A549 (cell line): ENCODE measurements around the gene PNMA8B. TPM values are rescaled to one million over a fixed set of nuclear protein-coding genes. Genes with fewer than 3 reads are reported as not detected.

ENCODE experiments used
- ATAC-seq, 2 experiments: fragments of 200-7000 bp in 1 of 2; fragments of >200 bp in 1 of 2; cut with Nextera tagmentation in 1 of 2; cut with Tn5 transposase in 1 of 2; 3 replicates each; pipeline versions ENCODE4 v1.8.0 to v1.9.1; 2018 to 2020; ENCODE audit warnings: mild to moderate bottlenecking in 1 of 2, moderate library complexity in 1 of 2
- CTCF ChIA-PET: fragments of 300-600 bp; sonication (Branson Sonifier 250); formaldehyde crosslinking; extraction: SDS; loops from one replicate; lab custom pipeline; 2021; ENCODE audit warnings: antibody characterized with exemption, inconsistent platforms; lab: Yijun Ruan, JAX
- POLR2A ChIA-PET: fragments of 350-600 bp; formaldehyde crosslinking; extraction: SDS; loops from one replicate; lab custom pipeline; 2021; ENCODE audit warnings: antibody characterized with exemption, inconsistent platforms; lab: Yijun Ruan, JAX
- DNase-seq, 2 experiments: peaks; one replicate each; pipeline versions ENCODE4 v3.0.0 to v3.0.0-alpha.2; 2011 to 2016; ENCODE audit warnings: low read depth in 1 of 2, low spot score in 1 of 2
- FAIRE-seq: peaks from 2 replicates; lab custom pipeline; 2011; peaks lifted over from hg19 to GRCh38; lab: Jason Lieb, UNC
- H3K27ac ChIP-seq, 2 experiments: fragments of >200 bp; sonication (Bioruptor Twin); formaldehyde crosslinking; 3 replicates each; pipeline ENCODE4 v1.5.1; 2016 to 2017
- H3K4me1 ChIP-seq: fragments of >200 bp; sonication (Bioruptor Twin); formaldehyde crosslinking; 3 replicates; pipeline ENCODE4 v1.6.1; 2016
- H3K4me2 ChIP-seq: fragments of >200 bp; sonication (Bioruptor Twin); formaldehyde crosslinking; 3 replicates; pipeline ENCODE4 v1.6.1; 2016
- H3K4me3 ChIP-seq: fragments of >200 bp; sonication (Bioruptor Twin); formaldehyde crosslinking; 3 replicates; pipeline ENCODE4 v1.5.1; 2016
- H3K9me3 ChIP-seq: fragments of >200 bp; sonication (Bioruptor Twin); formaldehyde crosslinking; 3 replicates; pipeline ENCODE4 v1.6.1; 2016
- BHLHE40 ChIP-seq: IDR thresholded peaks from 2 replicates; pipeline ENCODE4 v1.6.1; 2012; ENCODE audit warnings: low read depth, low read length, inconsistent platforms
- CHD4 ChIP-seq: fragments of 200-600 bp; sonication (generic); IDR thresholded peaks from 2 replicates; pipeline ENCODE4 v1.6.1; 2016; ENCODE audit warnings: antibody characterized with exemption, mild to moderate bottlenecking, borderline replicate concordance
- EP300 ChIP-seq, 2 experiments: fragments of >200 bp; sonication (Bioruptor Twin); formaldehyde crosslinking; IDR thresholded peaks; 2 replicates in 1 of 2; 3 replicates in 1 of 2; pipeline ENCODE4 v1.6.1; 2016 to 2017
- ESRRA ChIP-seq: fragments of 150-350 bp; IDR thresholded peaks from 2 replicates; pipeline ENCODE4 v1.6.1; 2014; ENCODE audit warnings: mild to moderate bottlenecking, low read length, borderline replicate concordance
- FOSB ChIP-seq: fragments of 250-450 bp; sonication (Bioruptor Pico); IDR thresholded peaks from 2 replicates; pipeline ENCODE4 v1.5.0; 2020; ENCODE audit warnings: mild to moderate bottlenecking, moderate library complexity
- FOXS1 ChIP-seq: fragments of 250-450 bp; sonication (Bioruptor Pico); IDR thresholded peaks from 2 replicates; pipeline ENCODE4 v1.5.0; 2020; ENCODE audit warnings: mild to moderate bottlenecking, moderate library complexity
- GATA3 ChIP-seq: IDR thresholded peaks from 2 replicates; pipeline ENCODE4 v1.6.1; 2012; ENCODE audit warnings: borderline replicate concordance
- HDAC2 ChIP-seq: fragments of 200-600 bp; sonication (generic); IDR thresholded peaks from 2 replicates; pipeline ENCODE4 v1.6.1; 2016
- HOXB13 ChIP-seq: fragments of 250-450 bp; sonication (Bioruptor Pico); IDR thresholded peaks from 2 replicates; pipeline ENCODE4 v1.5.0; 2020; ENCODE audit warnings: low read depth, mild to moderate bottlenecking, moderate library complexity
- NFE2L2 ChIP-seq: fragments of 150-350 bp; conservative IDR thresholded peaks from 2 replicates; pipeline ENCODE4 v1.6.1; 2014; ENCODE audit warnings: low read length
- NR3C1 ChIP-seq: fragments of >200 bp; sonication (Bioruptor Twin); formaldehyde crosslinking; IDR thresholded peaks from 3 replicates; pipeline ENCODE4 v1.6.1; 2017
- RAD21 ChIP-seq, 2 experiments: fragments of >200 bp in 1 of 2; sonication (Bioruptor Twin) in 1 of 2; formaldehyde crosslinking in 1 of 2; IDR thresholded peaks in 1 of 2; conservative IDR thresholded peaks in 1 of 2; 2 replicates in 1 of 2; 3 replicates in 1 of 2; pipeline ENCODE4 v1.6.1; 2012 to 2018; ENCODE audit warnings: inconsistent platforms in 1 of 2
- RCOR1 ChIP-seq: fragments of 150-350 bp; IDR thresholded peaks from 2 replicates; pipeline ENCODE4 v1.6.1; 2014; ENCODE audit warnings: antibody characterized with exemption, low read length, low read depth
- SMC3 ChIP-seq: fragments of >200 bp; sonication (Bioruptor Twin); formaldehyde crosslinking; IDR thresholded peaks from 3 replicates; pipeline ENCODE4 v1.6.1; 2018; ENCODE audit warnings: inconsistent platforms
- TP53 ChIP-seq: fragments of 250-450 bp; sonication (Bioruptor Pico); IDR thresholded peaks from 2 replicates; pipeline ENCODE4 v1.5.0; 2021; ENCODE audit warnings: mild to moderate bottlenecking, moderate library complexity
- ZFP36 ChIP-seq: fragments of 450-650 bp; IDR thresholded peaks from 2 replicates; pipeline ENCODE4 v1.6.1; 2014; ENCODE audit warnings: borderline replicate concordance; ENCODE audit not compliant: partially characterized antibody
- WGBS: methylation state at CpG from one replicate; pipeline ENCODE4 v1.1.6; 2017; ENCODE audit errors: missing lambda C conversion rate; 5-methylcytosine and 5-hydroxymethylcytosine counted together
- polyA plus RNA-seq, 4 experiments: library from polyadenylated mRNA; depleted of rRNA in 3 of 4; stranded (reverse); fragments of >200 nt; fragmentation: RNase III in 1 of 4; extraction: RNeasy Plus Mini Kit Qiagen cat#74134 plus additional on column Dnase treatment in 1 of 4; gene quantifications; 2 replicates in 3 of 4; 3 replicates in 1 of 4; pipeline ENCODE4 v1.2.3, GENCODE V29; 2011 to 2017
- TF ChIP-seq, protein P1 (sequence below): fragments of >200 bp; sonication (Bioruptor Twin); formaldehyde crosslinking; IDR thresholded peaks from 3 replicates; pipeline ENCODE4 v1.6.1; 2016
- TF ChIP-seq, protein P2 (sequence below): fragments of 450-650 bp; IDR thresholded peaks from 2 replicates; pipeline ENCODE4 v1.6.1; 2014; ENCODE audit warnings: antibody characterized with exemption
- TF ChIP-seq, protein P3 (sequence below): fragments of 150-350 bp; IDR thresholded peaks from 2 replicates; pipeline ENCODE4 v1.6.1; 2014; ENCODE audit warnings: low read depth, mild to moderate bottlenecking, low read length
- TF ChIP-seq, protein P4 (sequence below): fragments of 250-450 bp; sonication (Bioruptor Pico); IDR thresholded peaks from 2 replicates; pipeline ENCODE4 v1.5.0; 2021; ENCODE audit warnings: mild to moderate bottlenecking, moderate library complexity, borderline replicate concordance
- TF ChIP-seq, protein P5 (sequence below): fragments of 250-450 bp; sonication (Bioruptor Pico); IDR thresholded peaks from 2 replicates; pipeline ENCODE4 v1.5.0; 2020; ENCODE audit warnings: low read depth, mild to moderate bottlenecking, moderate library complexity
- TF ChIP-seq, protein P6 (sequence below): fragments of >200 bp; sonication (Bioruptor Twin); formaldehyde crosslinking; IDR thresholded peaks from 3 replicates; pipeline ENCODE4 v1.5.1; 2016

PNMA8B gene
- polyA plus RNA-seq, 2 of the 4 experiments (the other 2 are of a cell fraction), result not detected

DNA sequence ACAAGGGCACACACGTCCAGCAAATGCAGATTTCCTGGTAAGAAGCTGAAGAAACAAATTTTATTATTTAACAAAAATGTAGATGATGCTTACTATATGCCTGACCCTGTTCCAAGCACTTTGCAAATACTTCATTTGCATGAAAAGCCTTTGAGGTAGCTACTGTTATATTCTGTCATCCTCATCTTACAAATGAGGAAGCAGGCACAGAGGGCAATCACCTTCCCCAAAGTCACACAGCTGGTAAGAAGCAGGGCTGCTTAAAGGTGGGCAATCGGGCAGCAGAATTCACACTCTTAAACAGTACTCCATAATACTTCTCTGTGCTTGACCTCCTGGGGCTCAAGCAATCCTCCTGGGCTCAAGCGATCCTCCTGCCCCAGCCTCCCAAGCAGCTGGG is 48.7 kb downstream of the PNMA8B start:
- TF ChIP-seq TP53 (CRISPR knock-in tag), result no peak
- TF ChIP-seq GATA3, result no peak
- TF ChIP-seq, protein P1, sequence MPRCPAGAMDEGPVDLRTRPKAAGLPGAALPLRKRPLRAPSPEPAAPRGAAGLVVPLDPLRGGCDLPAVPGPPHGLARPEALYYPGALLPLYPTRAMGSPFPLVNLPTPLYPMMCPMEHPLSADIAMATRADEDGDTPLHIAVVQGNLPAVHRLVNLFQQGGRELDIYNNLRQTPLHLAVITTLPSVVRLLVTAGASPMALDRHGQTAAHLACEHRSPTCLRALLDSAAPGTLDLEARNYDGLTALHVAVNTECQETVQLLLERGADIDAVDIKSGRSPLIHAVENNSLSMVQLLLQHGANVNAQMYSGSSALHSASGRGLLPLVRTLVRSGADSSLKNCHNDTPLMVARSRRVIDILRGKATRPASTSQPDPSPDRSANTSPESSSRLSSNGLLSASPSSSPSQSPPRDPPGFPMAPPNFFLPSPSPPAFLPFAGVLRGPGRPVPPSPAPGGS, result no peak
- TF ChIP-seq BHLHE40, result no peak
- no peak for TF ChIP-seq SMC3
- TF ChIP-seq, protein P2, sequence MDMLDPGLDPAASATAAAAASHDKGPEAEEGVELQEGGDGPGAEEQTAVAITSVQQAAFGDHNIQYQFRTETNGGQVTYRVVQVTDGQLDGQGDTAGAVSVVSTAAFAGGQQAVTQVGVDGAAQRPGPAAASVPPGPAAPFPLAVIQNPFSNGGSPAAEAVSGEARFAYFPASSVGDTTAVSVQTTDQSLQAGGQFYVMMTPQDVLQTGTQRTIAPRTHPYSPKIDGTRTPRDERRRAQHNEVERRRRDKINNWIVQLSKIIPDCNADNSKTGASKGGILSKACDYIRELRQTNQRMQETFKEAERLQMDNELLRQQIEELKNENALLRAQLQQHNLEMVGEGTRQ, result no peak
- no peak for TF ChIP-seq FOSB
- no peak for TF ChIP-seq RCOR1
- TF ChIP-seq, protein P3, sequence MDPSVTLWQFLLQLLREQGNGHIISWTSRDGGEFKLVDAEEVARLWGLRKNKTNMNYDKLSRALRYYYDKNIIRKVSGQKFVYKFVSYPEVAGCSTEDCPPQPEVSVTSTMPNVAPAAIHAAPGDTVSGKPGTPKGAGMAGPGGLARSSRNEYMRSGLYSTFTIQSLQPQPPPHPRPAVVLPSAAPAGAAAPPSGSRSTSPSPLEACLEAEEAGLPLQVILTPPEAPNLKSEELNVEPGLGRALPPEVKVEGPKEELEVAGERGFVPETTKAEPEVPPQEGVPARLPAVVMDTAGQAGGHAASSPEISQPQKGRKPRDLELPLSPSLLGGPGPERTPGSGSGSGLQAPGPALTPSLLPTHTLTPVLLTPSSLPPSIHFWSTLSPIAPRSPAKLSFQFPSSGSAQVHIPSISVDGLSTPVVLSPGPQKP, result no peak
- TF ChIP-seq, protein P4, sequence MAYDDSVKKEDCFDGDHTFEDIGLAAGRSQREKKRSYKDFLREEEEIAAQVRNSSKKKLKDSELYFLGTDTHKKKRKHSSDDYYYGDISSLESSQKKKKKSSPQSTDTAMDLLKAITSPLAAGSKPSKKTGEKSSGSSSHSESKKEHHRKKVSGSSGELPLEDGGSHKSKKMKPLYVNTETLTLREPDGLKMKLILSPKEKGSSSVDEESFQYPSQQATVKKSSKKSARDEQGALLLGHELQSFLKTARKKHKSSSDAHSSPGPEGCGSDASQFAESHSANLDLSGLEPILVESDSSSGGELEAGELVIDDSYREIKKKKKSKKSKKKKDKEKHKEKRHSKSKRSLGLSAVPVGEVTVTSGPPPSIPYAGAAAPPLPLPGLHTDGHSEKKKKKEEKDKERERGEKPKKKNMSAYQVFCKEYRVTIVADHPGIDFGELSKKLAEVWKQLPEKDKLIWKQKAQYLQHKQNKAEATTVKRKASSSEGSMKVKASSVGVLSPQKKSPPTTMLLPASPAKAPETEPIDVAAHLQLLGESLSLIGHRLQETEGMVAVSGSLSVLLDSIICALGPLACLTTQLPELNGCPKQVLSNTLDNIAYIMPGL (CRISPR knock-in tag), result no peak
- no peak for TF ChIP-seq HOXB13 (CRISPR knock-in tag)
- TF ChIP-seq ESRRA, result no peak
- no peak for TF ChIP-seq RAD21 (conservative IDR thresholded peaks at IDR 0.05 in 1 of 2, IDR thresholded peaks at IDR 0.05 in 1 of 2)
- no peak for TF ChIP-seq FOXS1 (CRISPR knock-in tag)
- no peak for TF ChIP-seq CHD4
- no peak for TF ChIP-seq ZFP36
- ChIA-PET CTCF (interaction anchor here (0.7 to 3.7 kb wide), 7 partner anchors 22 to 370 kb away, joined by 3 to 11 read pairs (median 5); no protein-coding TSS in a partner anchor), POLR2A (no interaction called here)
- DNase-seq, result no peak
- Histone ChIP-seq H3K4me3 (no peak overlapping the region), H3K9me3 (no peaks in the 10 kb centered on the region), H3K27ac (no peak overlapping the region), H3K4me2 (no peak overlapping the region), H3K4me1 (peaks cover 13% of the 10 kb centered on the region)
- no peak for FAIRE-seq
- WGBS, result 37% methylated on average over 3 of the region's 3 CpGs
- ATAC-seq, result no peak

DNA sequence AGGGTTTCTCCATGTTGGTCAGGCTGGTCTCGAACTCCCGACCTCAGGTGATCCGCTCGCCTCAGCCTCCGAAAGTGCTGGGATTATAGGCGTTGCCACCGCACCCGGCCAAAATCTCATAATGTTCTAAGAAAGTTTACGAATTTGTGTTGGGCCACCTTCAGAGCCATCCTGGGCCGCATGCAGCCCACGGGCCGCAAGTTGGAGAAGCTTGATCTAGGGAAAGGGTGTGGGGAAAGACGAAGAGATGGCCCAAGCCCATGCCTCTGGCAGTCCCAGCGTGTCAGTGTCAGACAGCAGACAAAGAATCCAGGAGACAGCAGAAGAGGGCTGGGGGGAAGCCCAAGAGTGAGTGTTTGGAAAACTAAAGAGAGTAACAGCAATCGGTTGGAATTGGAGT is 49.6 kb downstream of the PNMA8B start:
- POLR2A ChIA-PET, result no interaction called here
- peaks cover 13% of the 10 kb centered on the region for H3K4me1 ChIP-seq
- ATAC-seq (no peak), DNase-seq (no peak), FAIRE-seq (no peak)
- TF ChIP-seq EP300 (IDR thresholded peaks at IDR 0.05), result no peak
- TF ChIP-seq TP53 (CRISPR knock-in tag), result no peak
- no peak for TF ChIP-seq BHLHE40
- TF ChIP-seq, protein P5, sequence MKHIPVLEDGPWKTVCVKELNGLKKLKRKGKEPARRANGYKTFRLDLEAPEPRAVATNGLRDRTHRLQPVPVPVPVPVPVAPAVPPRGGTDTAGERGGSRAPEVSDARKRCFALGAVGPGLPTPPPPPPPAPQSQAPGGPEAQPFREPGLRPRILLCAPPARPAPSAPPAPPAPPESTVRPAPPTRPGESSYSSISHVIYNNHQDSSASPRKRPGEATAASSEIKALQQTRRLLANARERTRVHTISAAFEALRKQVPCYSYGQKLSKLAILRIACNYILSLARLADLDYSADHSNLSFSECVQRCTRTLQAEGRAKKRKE (CRISPR knock-in tag), result no peak
- no peak for TF ChIP-seq RCOR1
- no peak for TF ChIP-seq NR3C1
- no peak for TF ChIP-seq HDAC2
- TF ChIP-seq, protein P6, sequence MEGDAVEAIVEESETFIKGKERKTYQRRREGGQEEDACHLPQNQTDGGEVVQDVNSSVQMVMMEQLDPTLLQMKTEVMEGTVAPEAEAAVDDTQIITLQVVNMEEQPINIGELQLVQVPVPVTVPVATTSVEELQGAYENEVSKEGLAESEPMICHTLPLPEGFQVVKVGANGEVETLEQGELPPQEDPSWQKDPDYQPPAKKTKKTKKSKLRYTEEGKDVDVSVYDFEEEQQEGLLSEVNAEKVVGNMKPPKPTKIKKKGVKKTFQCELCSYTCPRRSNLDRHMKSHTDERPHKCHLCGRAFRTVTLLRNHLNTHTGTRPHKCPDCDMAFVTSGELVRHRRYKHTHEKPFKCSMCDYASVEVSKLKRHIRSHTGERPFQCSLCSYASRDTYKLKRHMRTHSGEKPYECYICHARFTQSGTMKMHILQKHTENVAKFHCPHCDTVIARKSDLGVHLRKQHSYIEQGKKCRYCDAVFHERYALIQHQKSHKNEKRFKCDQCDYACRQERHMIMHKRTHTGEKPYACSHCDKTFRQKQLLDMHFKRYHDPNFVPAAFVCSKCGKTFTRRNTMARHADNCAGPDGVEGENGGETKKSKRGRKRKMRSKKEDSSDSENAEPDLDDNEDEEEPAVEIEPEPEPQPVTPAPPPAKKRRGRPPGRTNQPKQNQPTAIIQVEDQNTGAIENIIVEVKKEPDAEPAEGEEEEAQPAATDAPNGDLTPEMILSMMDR, result no peak
- TF ChIP-seq, protein P4 (CRISPR knock-in tag), result no peak
- TF ChIP-seq NFE2L2, result no peak
- no peak for TF ChIP-seq HOXB13 (CRISPR knock-in tag)
- CTCF ChIA-PET, result interaction anchor here (1.3 to 4.9 kb wide), 6 partner anchors 38 to 165 kb away, joined by 5 to 22 read pairs (median 6); no protein-coding TSS in a partner anchor
- no peak overlapping the region for H3K27ac ChIP-seq
- H3K4me2 ChIP-seq, result no peak overlapping the region
- H3K9me3 ChIP-seq, result no peaks in the 10 kb centered on the region
- no peak overlapping the region for H3K4me3 ChIP-seq
- WGBS, result 84% methylated on average over 15 of the region's 15 CpGs
